Stimulated activated CD8-positive, alpha-beta memory T cell treated with anti-CD3 and anti-CD28 coated beads, Interleukin-7, amount 100 ng/mL, for 24 hours (primary cell): ENCODE data around the gene NAPSA.
"Not testable (repeated sequence)": the region's sequence is repeated elsewhere in the genome, so short reads cannot be mapped to it uniquely, and the experiment has no call there.

Experiments used
- DNase-seq: peaks from one replicate; pipeline ENCODE4 v3.0.0-alpha.2; 2020; ENCODE audit warnings: low read depth

Gene NAPSA

DNA sequence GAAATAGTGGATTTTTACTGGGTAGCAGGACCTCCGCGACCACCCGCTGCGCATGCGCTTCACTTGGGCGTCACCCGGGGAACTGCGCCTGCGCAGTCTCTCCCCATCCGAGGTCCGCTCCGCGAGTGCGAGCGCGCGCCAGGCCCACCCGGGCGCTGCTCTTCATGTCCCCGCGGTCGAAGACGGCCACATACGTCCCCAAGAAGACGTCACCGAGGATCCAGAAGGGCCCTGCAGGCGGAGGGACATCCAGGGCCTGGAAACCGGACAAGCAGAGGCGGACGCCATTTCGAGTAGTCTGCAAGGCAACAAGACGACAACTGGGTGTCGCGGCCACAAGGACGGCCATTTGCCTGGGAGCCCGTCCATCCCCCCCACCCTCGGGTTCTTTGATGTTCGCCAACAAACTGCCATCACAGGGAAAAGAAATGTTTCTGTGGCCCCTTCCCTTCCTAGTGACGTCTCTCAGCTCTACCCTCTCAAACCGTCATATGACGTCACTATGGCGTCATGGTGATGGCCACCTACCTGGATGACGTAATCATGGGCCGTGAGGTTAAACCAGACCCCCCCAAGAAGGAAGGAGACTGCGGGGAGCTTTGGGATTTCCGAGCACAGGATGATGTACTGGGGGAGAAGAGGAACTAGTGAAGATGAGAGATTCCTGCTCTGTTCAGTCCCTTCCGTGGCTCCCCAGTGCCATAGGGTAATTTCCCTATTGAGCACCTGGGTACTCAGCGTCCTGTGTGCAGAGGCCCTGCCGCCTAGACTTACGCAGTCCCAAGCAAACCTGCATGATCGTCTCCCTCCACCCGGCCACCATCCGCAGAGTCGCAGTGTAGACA lies 6.7 kb downstream of the NAPSA start:
- peak; percentile 55 for DNase-seq

DNA sequence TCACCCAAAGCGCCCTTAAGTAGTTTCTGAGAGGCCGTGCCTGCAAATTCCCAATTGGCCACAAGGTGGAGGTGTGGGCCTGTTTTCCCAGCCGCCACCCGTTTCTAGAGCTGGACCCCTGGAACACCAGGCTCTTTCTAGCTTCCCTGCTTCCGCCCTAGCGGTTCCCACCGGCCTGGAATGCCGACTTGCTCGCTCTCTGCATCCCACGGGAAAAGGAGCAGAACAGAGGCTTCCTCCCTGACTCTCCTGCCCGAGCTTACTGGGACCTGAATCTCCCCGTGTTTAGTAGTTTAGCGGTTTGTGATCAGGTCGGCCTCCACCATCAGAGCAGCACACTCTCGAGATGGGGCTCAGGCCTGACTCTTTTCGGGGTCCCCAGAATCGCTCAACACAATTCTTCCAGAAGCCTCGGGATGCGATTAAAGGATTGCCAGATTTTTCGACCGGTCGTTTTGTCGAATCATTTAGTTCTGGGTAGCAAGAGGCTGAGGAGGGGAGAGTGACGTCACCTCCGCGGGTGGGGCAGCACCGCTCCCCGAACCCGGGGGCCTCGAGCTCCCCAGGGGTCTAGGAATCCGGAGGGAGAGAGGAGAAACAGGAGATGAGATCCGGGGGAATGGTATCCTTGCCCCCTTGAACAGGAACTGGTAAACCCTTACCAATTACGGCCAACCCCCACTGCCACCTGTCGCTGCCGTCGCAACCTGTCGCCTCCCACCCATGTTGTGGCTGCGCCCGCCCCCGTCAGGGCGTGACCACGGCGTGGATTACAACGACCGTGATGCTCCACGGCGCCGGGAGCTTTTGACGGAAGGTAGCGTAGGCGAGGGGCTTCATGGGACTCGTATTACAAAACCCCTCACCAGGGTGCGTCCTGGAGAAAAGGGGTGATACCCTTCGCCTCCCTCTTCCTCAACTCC lies 8.0 kb downstream of the NAPSA start:
- DNase-seq = peak; percentile 77

DNA sequence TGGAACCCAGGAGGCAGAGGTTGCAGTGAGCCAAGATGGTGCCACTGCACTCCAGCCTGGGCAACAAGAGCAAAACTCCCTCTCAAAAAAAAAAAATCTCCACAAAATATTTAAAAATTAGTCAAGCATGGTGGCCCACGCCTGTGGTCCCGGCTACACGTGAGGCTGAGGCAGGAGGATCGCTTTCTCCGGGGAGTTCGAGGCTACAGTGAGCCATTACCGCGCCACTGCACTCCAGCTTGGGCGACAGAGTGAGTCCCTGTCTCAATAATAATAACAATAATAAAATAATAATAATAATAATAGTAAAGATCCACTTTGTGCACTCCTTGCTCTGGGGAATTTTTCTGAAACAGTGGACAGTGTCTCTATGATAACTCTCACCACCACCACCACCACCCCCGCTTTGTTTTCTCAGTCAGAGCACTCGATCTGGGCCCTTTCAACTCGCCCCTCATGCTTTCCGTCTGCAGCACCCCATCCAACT lies 8.7 kb downstream of the NAPSA start:
- no peak for DNase-seq

DNA sequence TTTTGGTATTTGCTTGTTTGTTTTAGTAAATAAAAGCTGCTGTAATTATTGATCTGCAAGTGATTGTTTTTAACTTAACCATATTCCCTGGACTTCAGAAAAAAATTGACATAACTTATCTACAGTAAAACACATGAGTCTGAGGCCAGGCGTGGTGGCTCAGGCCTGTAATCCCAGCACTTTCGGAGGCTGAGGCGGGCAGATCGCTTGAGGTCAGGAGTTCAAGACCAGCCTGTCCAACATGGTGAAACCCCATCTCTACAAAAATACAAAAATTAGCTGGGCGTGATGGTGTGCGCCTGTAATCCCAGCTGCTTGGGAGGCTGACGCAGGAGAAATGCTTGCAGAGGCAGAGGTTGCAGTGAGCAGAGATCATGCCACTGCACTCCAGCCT lies 12.0 kb downstream of the NAPSA start:
- DNase-seq = not testable (repeated sequence)

DNA sequence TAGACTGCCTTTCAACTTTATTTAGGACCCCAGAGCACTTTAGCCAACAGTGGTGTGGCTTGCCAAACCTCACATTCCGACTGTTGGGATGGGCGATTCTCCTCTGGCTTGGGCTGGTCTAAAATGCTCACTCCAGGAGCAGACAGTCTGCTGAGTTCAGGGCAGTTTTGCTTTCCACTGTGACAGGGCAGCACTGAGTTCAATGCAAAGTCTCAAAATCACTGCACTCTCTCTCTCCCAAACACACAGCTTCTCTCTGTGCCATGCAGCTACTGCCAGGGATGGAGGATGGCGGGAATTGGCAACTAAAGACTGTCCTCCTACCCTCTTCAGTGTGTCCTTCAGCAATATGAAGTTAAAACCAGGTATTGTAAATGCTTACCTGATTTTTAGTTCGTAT lies 13.2 kb downstream of the NAPSA start:
- DNase-seq = no peak

DNA sequence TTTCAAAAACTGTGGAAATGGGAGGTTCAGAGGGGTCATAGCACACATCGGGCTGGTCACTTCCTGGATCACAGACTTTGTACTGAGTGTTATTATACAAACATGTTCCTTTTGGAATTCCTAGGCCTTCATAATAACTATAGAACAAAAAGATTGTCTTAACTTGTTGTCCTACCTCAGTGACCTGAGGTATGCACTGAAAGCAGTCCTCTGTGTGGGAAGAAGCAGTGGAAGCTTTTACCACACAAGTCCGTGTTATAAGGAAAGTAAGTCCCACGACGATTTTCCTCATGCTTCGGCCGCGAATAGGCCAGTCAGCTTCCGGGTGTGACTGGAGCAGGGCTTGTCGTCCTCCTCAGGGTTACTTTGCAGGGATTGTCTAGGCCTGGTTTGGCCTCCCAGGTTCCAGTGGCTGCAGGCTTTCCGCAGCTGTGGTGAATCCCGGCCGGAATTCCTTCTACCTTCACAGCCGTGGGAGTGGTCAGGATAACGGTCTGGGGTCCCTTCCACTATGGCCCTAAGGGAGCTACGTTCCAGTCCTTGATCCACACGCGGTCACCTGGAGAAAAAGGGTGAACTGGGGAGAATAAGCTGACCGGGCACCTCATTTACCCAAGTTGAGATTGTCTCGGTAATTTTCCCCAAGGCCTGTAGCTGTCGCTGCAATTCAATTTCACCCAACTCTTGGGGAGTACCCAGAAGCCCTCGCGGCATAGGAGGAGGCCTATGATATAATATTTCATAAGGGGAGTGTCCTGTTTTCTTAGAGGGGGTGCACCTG lies 16.0 kb downstream of the NAPSA start:
- DNase-seq = no peak

DNA sequence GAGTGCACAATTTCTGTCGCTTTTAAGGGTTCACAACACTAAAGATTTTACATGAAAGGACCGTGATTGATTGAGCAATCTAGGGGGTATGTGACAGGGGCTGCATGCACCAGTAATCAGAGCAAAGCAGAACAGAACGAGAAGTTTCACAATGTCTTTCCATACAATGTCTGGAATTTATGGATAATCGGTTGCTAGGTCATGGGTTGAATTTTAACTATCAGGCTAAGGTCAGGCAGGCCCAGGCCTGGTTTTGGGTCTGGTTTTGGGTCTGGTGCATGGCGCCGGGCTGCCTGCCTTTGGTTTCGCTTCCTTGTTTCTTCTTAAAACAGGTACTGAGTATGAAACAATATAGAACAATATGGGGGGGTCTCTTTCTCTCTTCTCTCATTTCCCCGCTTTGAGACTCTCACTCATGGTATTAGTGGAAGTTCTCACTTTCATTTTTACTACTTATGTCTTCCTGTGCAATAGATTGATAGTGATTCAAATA lies 18.3 kb downstream of the NAPSA start:
- DNase-seq = not testable (repeated sequence)

DNA sequence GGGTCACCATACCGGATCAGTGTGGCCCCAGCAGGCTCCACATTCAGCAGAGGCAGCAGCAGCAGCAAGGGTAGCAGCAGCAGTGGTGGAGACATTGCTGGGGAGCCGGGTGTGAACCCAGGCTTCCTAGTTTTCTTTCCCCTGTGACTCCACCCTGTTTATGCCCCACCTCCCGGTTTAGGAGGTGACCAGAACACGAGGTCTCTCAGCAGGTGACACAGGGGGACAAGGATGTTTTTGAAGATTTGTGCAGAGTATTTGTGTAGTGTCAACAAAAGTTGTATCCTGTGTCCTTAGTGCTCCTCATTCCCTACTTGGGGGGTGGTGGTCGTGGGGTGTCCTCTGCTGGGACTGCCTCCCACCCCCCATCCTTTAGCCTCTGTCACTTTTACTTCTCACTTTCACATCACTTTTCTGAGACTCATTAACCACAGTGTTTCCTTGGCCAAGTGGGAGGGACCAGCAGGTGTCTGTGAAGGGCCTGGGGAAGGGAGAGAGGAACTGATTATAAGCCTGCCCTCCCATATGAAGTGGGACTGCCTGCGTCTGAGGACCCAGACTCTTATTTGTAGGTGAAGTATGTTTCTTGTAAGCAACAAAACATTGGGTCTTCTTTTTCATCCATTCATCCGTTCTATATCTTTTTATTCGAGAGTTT lies 20.6 kb downstream of the NAPSA start:
- no peak for DNase-seq

DNA sequence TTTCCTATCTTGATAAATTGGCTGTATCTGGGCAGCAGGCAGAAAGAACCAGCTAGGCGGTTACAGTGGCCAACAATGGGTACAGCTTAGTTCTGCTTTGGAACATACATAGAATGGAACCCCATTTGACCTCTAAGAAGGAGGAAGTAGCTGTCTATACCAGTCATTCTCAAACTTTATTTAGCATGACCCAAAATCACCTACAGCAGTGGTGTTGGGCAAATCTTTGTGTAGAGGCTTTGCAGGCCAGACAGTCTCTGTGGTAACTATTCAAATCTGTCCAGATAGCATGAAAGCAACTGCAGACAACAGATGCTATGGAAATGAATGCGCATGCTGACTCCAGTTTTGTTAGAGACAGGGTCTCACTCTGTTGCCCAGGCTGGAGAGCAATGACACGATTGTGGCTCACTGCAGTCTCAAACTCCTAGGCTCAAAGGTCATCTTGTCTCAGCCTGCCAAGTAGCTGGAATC lies 24.3 kb downstream of the NAPSA start:
- DNase-seq = no peak

DNA sequence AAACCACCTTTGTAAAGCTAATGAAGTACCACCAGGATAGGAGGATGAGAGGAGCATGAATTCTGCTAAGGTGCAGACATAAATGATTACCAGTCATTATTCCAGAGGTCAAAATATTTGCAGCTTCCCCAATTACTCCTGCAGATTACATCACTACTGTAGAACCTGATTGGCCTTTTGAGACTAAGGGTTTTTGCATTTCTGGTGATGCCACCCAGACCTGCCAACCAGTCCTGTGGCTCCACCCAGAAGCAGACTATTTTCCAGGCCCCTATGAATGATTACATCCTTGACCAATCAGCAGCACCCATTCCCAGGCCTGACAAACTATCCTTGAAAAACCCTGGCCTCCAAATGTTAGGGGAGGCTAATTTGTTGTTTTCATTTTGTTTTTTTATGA lies 25.1 kb downstream of the NAPSA start:
- DNase-seq = no peak

DNA sequence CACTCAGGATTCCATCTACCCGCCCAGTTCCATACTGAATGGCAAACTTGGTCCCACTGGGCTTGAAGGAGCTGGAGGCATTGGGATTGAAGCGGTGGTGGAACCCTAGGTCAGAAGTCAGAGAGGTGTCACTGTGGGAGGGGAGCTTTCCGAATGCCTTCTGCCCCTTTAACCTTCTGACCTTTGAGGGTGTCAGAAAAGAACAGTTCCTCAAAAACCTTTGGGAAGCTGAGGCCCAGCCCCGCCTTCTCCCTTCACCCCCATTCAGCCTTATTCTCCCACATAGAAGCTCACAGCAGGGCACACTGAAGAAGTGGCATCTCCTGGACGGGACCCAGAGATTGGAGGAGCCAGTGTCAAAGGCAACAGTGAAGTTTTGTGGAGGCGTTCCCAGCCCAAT lies 28.4 kb downstream of the NAPSA start:
- not testable (repeated sequence) for DNase-seq

DNA sequence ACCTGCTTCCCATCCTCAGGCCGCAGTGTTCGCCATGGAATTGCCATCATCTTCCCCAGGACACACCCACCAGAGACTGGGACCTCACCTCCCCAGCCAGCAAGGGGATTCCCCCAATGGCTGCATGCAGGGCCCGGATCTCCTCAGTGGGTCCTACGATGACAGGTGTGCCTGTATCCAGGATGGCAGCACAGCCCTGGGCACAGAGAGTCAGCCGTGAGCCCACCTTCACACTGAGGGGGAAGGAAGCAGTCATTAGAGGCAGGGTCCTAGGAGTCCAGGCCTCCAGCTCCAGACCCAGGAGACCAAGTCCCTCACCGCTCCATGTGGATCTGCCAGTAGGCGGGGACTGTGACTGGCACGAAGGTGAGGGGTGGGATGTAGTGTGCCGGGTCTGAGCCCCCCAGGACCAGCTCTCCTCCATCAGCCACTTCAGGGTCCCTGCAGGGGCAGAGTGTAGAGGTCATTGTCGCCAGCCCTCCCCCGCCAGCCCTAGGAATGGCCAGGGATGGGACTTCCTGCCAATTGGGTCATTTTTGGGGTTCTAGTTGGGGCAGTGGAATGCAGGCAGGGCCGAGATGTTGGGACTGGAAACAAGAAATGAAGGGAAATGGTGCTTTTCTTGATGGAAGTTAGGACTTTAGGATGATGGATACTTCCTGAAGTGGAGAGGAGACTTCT lies 30.6 kb downstream of the NAPSA start:
- DNase-seq = no peak

DNA sequence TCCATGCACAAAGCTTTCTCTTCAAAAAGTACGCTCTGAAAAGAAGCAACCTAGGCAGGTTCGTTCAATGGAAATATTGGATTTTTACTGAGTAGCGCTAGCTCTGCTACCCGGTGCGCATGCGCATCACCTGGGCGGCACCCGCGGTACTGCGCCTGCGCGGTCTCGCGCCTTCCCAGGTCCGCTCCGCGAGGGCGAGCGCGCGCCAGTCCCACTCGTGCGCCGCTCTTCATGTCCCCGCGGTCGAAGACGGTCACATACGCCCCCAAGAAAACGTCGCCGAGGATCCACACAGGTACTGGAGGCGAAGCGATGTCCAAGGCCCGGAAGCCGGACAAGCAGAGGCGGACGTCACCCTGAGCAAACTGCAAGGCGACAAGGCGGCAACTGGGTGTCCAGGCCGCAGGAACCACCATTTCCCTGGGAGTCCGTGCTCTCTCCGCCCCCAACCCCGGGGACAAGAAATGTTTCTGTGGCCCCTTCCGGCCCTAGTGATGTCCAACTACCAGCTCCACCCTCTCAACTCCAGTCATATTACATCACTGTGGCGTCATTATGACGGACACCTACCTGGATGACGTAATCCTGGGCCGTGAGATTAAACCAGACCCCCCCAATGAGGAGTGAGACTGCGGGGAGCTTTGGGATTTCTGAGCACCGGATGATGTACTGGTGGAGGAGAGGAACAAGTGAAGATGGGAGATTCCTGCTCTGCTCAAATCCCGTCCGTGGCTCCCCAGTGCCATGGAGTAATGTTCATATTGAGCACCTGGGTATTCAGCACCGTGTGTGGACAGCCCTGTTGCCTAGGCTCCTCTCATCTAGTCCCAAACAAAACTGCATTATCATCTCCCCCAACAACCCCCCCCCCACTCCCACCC lies 31.5 kb downstream of the NAPSA start:
- peak; percentile 64 for DNase-seq

DNA sequence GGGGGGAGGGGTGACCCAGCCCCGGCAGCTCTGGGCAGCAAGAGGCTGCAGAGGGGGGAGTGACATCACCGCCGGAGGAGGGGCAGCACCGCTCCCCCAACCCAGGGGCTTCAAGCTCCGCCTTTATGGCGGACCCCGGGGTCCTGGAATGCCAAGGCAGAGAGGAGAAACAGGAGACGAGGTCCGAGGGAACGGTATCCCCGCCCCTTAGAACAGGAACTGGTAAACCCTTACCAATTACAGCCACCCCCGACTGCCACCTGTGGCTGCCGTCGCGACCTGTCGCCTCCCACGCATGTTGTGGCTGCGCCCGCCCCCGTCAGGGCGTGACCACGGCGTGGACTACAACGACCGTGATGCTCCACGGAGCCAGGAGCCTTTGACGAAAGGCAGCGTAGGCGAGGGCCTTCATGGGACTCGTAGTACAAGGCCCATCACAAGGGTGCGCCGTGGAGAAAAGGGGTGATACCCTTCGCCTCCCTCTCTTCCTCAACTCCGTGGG lies 32.2 kb downstream of the NAPSA start:
- DNase-seq = peak; percentile 87

DNA sequence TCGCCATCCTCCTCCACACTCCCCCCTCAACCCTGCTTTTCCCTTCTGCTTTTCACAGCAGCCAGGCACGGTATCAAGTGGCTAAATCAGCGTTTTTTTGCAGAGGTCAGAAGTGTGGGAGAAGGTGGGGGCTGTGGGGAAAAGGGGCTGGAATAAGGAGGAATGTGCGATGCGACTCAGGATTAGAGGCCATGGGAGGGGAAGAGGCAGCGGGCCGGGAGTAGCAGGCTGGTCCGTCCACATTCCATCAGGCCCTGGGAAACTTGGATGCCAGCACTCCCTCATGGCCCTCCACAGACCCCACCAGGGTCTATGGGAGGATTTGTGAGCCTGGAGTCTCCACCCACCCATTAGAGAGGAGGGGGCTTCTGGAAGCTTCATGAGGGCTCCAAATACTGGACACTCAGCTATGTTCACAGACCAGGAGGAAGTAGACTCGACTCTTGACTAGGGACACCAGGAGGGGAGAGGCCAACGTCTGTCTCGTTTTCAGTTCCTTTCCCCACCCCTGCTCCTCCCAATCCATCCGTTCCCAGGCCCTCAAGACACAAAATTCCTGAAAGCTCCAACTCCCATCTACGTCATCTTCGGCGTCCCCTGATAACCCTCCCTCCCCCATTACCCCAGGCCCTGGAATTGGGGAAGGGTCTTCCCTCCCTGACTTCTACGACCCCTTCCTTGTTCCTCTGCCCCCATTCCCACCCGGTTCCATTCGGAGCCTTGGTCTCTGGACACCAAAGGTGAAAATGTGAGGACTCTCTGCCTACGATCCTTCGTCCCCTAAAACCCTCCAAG lies 33.0 kb downstream of the NAPSA start:
- DNase-seq = no peak

DNA sequence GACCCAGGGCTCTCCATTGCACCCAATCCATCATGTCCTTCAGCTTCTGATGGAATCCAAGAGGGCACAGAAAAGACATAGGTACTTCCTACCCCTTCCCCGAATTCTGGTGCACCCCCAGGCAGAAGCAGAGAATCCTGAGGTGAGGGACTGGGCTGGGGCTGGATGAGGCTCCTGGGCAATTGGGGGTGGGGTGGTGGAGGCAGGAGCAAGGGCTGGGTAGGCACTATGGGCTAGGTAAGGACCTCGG lies 33.5 kb downstream of the NAPSA start:
- DNase-seq = no peak

DNA sequence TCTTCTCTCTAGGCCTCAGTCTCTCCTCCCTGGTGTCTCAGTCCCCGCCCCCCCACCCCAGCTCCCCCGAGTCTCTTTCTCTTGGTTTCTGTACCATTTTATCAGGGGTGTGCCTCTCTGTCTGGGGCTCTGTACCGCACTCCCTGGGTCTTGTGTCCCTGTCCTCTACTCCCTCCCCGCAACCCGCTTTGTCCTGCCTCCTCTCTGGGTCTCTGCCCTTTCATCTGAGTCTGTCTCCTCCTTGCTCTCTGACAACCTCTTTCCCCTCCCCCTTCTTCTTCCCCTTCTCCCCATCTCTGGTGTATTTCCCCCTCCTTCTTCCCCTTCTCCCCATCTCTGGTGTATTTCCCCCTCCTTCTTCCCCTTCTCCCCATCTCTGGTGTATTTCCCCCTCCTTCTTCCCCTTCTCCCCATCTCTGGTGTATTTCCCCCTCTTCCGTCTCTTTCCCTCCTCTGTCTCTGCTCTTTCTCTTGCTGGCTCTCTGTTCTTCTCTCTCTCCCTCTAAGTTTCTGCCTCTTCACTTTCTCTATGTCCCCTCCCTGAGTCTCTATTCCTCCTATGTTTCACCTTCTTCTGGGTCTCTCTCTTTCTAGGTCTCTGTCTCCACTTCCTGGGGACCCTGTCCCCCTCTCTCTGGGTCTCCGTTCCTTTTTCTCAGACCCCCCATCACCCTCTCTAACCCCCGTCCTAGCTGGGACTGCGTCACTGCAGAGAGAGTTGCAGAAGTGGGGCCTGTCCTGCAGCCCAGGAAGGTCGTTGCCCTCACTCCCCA lies 34.0 kb downstream of the NAPSA start:
- no peak for DNase-seq
